Smooth muscle cell (in vitro differentiated cells): Measurements from ENCODE around the gene TINCR. TPM values are rescaled to one million over a fixed set of nuclear protein-coding genes. Genes with fewer than 3 reads are reported as not detected.

ENCODE experiments used
- DNase-seq: peaks from one replicate; lab custom pipeline; 2025; ENCODE audit not compliant: unreplicated experiment; lab: John Stamatoyannopoulos, UW
- H2AFZ ChIP-seq: fragments of 200-600 bp; sonication (generic); 2 replicates; pipeline ENCODE4 v1.6.0; 2016; ENCODE audit warnings: antibody characterized with exemption, low read depth, mild to moderate bottlenecking
- H3F3A ChIP-seq: fragments of 200-600 bp; sonication (generic); 2 replicates; pipeline ENCODE4 v1.6.0; 2017; ENCODE audit warnings: antibody characterized with exemption, low read depth
- H3K27ac ChIP-seq: fragments of 200-600 bp; sonication (generic); 2 replicates; pipeline ENCODE4 v1.5.1; 2016; ENCODE audit warnings: low read depth, mild to moderate bottlenecking
- H3K27me3 ChIP-seq: fragments of 200-600 bp; sonication (generic); 2 replicates; pipeline ENCODE4 v1.6.1; 2016; ENCODE audit warnings: low read depth, mild to moderate bottlenecking
- H3K36me3 ChIP-seq: fragments of 200-600 bp; sonication (generic); 2 replicates; pipeline ENCODE4 v1.5.1; 2016; ENCODE audit warnings: low read depth
- H3K4me1 ChIP-seq: fragments of 200-600 bp; sonication (generic); 2 replicates; pipeline ENCODE4 v1.5.1; 2016; ENCODE audit warnings: low read depth
- H3K4me2 ChIP-seq: fragments of 200-600 bp; sonication (generic); 2 replicates; pipeline ENCODE4 v1.6.0; 2016; ENCODE audit warnings: mild to moderate bottlenecking
- H3K4me3 ChIP-seq: fragments of 200-600 bp; sonication (generic); 2 replicates; pipeline ENCODE4 v1.5.1; 2016; ENCODE audit warnings: mild to moderate bottlenecking
- H3K79me2 ChIP-seq: fragments of 200-600 bp; sonication (generic); 2 replicates; pipeline ENCODE4 v1.6.0; 2016; ENCODE audit warnings: low read depth, mild to moderate bottlenecking
- H3K9ac ChIP-seq: fragments of 200-600 bp; sonication (generic); 2 replicates; pipeline ENCODE4 v1.6.0; 2016; ENCODE audit warnings: low read depth
- H3K9me3 ChIP-seq: fragments of 200-600 bp; sonication (generic); replicated peaks from 2 replicates; pipeline ENCODE4 v1.5.1; 2016; ENCODE audit warnings: low read depth
- H4K20me1 ChIP-seq: fragments of 200-600 bp; sonication (generic); 2 replicates; pipeline ENCODE4 v1.6.0; 2016; ENCODE audit warnings: low read depth
- WGBS: methylation state at CpG from one replicate; pipeline ENCODE4 v1.1.7; 2016; ENCODE audit warnings: low lambda C conversion rate; 5-methylcytosine and 5-hydroxymethylcytosine counted together
- polyA plus RNA-seq: library from polyadenylated mRNA; unstranded; fragments of >200 nt; fragmentation: Nextera tagmentation; extraction: Ambion mirVana; gene quantifications from 2 replicates; pipeline ENCODE4 v1.2.1, GENCODE V29; 2016
- small RNA-seq: library from RNA; depleted of rRNA; stranded (forward); fragments of <200 nt; gene quantifications from one replicate; pipeline ENCODE3, GENCODE V24; 2014
- total RNA-seq: library from RNA; depleted of rRNA; stranded (reverse); fragments of >200 nt; gene quantifications from 2 replicates; pipeline ENCODE4 v1.2.3, GENCODE V29; 2014
- TF ChIP-seq, protein P1 (sequence below): fragments of 200-600 bp; sonication (generic); IDR thresholded peaks from 2 replicates; pipeline ENCODE4 v1.5.1; 2017; ENCODE audit warnings: borderline replicate concordance, mild to moderate bottlenecking, antibody characterized with exemption; ENCODE audit not compliant: insufficient read depth, poor library complexity, severe bottlenecking

The TINCR gene
- total and polyA plus RNA-seq, 2 experiments from 2014 or later: 2.2 to 2.9 TPM

DNA sequence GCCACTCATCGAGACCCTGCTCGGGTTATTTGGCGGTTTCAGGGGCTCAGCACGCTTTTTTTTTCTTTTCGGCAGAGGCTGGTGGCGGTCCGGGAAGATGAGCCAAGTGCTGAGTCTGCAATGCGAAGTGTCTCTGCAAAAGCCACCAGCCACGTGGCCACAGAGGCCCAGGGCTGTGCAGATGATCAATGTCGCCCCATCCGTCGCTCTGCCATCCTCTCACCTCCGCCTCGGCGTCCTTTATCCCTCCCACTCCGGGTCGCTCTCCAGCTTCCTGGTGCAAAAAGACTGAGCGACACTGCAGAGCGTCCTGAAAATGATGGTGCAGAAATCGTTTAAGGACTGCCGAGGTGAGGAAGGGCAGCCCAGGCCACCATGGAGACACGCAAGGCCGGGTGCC, 55.0 kb downstream of the TINCR start:
- Histone ChIP-seq H3K9me3 (no peaks in the 10 kb centered on the region), H3K4me1 (no peaks in the 10 kb centered on the region), H3K79me2 (no peaks in the 10 kb centered on the region), H4K20me1 (no peaks in the 10 kb centered on the region), H3K4me3 (no peak overlapping the region), H3F3A (no peaks in the 10 kb centered on the region), H3K27ac (no peak overlapping the region), H3K27me3 (no peaks in the 10 kb centered on the region), H2AFZ (no peak overlapping the region), H3K4me2 (no peak overlapping the region), H3K9ac (no peak overlapping the region), H3K36me3 (no peaks in the 10 kb centered on the region)
- no peak for DNase-seq
- TF ChIP-seq, protein P1, sequence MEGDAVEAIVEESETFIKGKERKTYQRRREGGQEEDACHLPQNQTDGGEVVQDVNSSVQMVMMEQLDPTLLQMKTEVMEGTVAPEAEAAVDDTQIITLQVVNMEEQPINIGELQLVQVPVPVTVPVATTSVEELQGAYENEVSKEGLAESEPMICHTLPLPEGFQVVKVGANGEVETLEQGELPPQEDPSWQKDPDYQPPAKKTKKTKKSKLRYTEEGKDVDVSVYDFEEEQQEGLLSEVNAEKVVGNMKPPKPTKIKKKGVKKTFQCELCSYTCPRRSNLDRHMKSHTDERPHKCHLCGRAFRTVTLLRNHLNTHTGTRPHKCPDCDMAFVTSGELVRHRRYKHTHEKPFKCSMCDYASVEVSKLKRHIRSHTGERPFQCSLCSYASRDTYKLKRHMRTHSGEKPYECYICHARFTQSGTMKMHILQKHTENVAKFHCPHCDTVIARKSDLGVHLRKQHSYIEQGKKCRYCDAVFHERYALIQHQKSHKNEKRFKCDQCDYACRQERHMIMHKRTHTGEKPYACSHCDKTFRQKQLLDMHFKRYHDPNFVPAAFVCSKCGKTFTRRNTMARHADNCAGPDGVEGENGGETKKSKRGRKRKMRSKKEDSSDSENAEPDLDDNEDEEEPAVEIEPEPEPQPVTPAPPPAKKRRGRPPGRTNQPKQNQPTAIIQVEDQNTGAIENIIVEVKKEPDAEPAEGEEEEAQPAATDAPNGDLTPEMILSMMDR: no peak
- WGBS: 86% methylated on average over 23 of the region's 23 CpGs

Small RNAs within 50 kb of the gene (small RNA-seq; reads per million reads assigned to genes)
- 1.00 reads per million, percentile 30 among the genes with 10 or more reads in this experiment for gene SNRPEP4

Other genes with a start within 250 kb of the TINCR start
- gene PTPRS, start 227.1 kb downstream of the TINCR start, total RNA-seq: 57.1 and 71.6 TPM in 2 replicates
- 24.8 and 30.2 TPM in 2 replicates for gene PTPRS, start 227.1 kb downstream of the TINCR start, polyA plus RNA-seq
- not detected in 2 replicates for gene ZNRF4, start 112.5 kb downstream of the TINCR start, total RNA-seq
- not detected in 2 replicates for gene ZNRF4, start 112.5 kb downstream of the TINCR start, polyA plus RNA-seq
- 10.9 and 44.9 TPM in 2 replicates for gene SAFB2, start 54.8 kb upstream of the TINCR start, total RNA-seq
- gene SAFB2, start 54.8 kb upstream of the TINCR start, polyA plus RNA-seq: 28.9 and 40.6 TPM in 2 replicates
- gene SAFB, start 55.1 kb upstream of the TINCR start, total RNA-seq: 22.8 and 29.4 TPM in 2 replicates
- 68.3 and 74.3 TPM in 2 replicates for gene SAFB, start 55.1 kb upstream of the TINCR start, polyA plus RNA-seq
- 29.8 and 45.2 TPM in 2 replicates for gene MICOS13, start 112.6 kb upstream of the TINCR start, total RNA-seq
- 143 and 151 TPM in 2 replicates for gene MICOS13, start 112.6 kb upstream of the TINCR start, polyA plus RNA-seq
- gene HSD11B1L, start 113.1 kb upstream of the TINCR start, total RNA-seq: 10.3 and 28.0 TPM in 2 replicates
- gene HSD11B1L, start 113.1 kb upstream of the TINCR start, polyA plus RNA-seq: 28.4 and 28.5 TPM in 2 replicates
- gene RPL36, start 122.3 kb upstream of the TINCR start, total RNA-seq: 591 and 641 TPM in 2 replicates
- gene RPL36, start 122.3 kb upstream of the TINCR start, polyA plus RNA-seq: 1,079 and 1,182 TPM in 2 replicates
- gene LONP1, start 152.2 kb upstream of the TINCR start, total RNA-seq: 30.2 and 31.6 TPM in 2 replicates
- gene LONP1, start 152.2 kb upstream of the TINCR start, polyA plus RNA-seq: 67.7 and 82.6 TPM in 2 replicates
- not detected in 2 replicates for gene CATSPERD, start 152.7 kb upstream of the TINCR start, total RNA-seq
- gene CATSPERD, start 152.7 kb upstream of the TINCR start, polyA plus RNA-seq: not detected in 2 replicates
- 1.5 and 2.2 TPM in 2 replicates for gene PRR22, start 216.8 kb upstream of the TINCR start, total RNA-seq
- 0.65 and 1.7 TPM in 2 replicates for gene PRR22, start 216.8 kb upstream of the TINCR start, polyA plus RNA-seq
- 12.8 and 19.7 TPM in 2 replicates for gene DUS3L, start 223.2 kb upstream of the TINCR start, total RNA-seq
- gene DUS3L, start 223.2 kb upstream of the TINCR start, polyA plus RNA-seq: 18.5 and 19.0 TPM in 2 replicates
- gene NRTN, start 237.1 kb upstream of the TINCR start, total RNA-seq: 2.2 TPM in 1 of 2 replicates, not detected in the other
- 5.4 and 5.7 TPM in 2 replicates for gene NRTN, start 237.1 kb upstream of the TINCR start, polyA plus RNA-seq